CD4-positive, alpha-beta memory T cell (primary cell): ENCODE data around the gene CEACAM5. TPM values are rescaled to one million over a fixed set of nuclear protein-coding genes. Genes with fewer than 3 reads are reported as not detected.
"Not testable (repeated sequence)": the region's sequence is repeated elsewhere in the genome, so short reads cannot be mapped to it uniquely, and the experiment has no call there.

ENCODE experiments used
- CTCF ChIA-PET: fragments of 350-600 bp; sonication (Branson Sonifier 250); formaldehyde crosslinking; loops from one replicate; lab custom pipeline; 2021; ENCODE audit warnings: inconsistent platforms; ENCODE audit not compliant: partially characterized antibody; lab: Charles Lee
- POLR2A ChIA-PET: fragments of 350-600 bp; sonication (Branson Sonifier 250); formaldehyde crosslinking; loops from one replicate; lab custom pipeline; 2021; ENCODE audit not compliant: partially characterized antibody; lab: Charles Lee
- DNase-seq, 5 donors: peaks; one replicate each; pipeline versions ENCODE4 v3.0.0 to v3.0.0-alpha.2; 2020 to 2022; ENCODE audit warnings: mixed read lengths in 1 of 5
- H3K27ac ChIP-seq: one replicate; pipeline ENCODE4 v1.7.0; 2013; ENCODE audit warnings: low read depth, low read length
- H3K27me3 ChIP-seq: 2 replicates; pipeline ENCODE4 v1.7.0; 2013; ENCODE audit warnings: mild to moderate bottlenecking, low read length, moderate library complexity; ENCODE audit not compliant: insufficient read depth
- H3K36me3 ChIP-seq: 2 replicates; pipeline ENCODE4 v1.7.0; 2013; ENCODE audit warnings: mild to moderate bottlenecking, low read length, moderate library complexity; ENCODE audit not compliant: insufficient read depth
- H3K4me1 ChIP-seq: 2 replicates; pipeline ENCODE4 v1.7.0; 2013; ENCODE audit warnings: mild to moderate bottlenecking, low read length, moderate library complexity; ENCODE audit not compliant: insufficient read depth
- H3K4me3 ChIP-seq, 2 donors: one replicate each; pipeline ENCODE4 v1.7.0; 2013; ENCODE audit warnings: low read length in 2 of 2, mild to moderate bottlenecking in 1 of 2
- H3K9me3 ChIP-seq, 2 donors: one replicate each; pipeline ENCODE4 v1.7.0; 2013; ENCODE audit warnings: low read length in 2 of 2, control low read depth in 1 of 2; ENCODE audit not compliant: control insufficient read depth in 1 of 2
- H3K27ac Mint-ChIP-seq, 7 donors: one replicate each; pipeline ENCODE4 v1.8.0; 2020 to 2021; ENCODE audit warnings: mixed read lengths in 7 of 7, mild to moderate bottlenecking in 6 of 7, inconsistent platforms in 3 of 7, moderate library complexity in 3 of 7
- H3K27me3 Mint-ChIP-seq, 2 donors: one replicate each; pipeline ENCODE4 v1.8.0; 2020 to 2021; ENCODE audit warnings: mixed read lengths in 2 of 2
- H3K36me3 Mint-ChIP-seq, 2 donors: one replicate each; pipeline ENCODE4 v1.8.0; 2020 to 2021; ENCODE audit warnings: mixed read lengths in 2 of 2, inconsistent platforms in 1 of 2, mild to moderate bottlenecking in 1 of 2
- H3K4me1 Mint-ChIP-seq, 4 donors: one replicate each; pipeline ENCODE4 v1.8.0; 2020 to 2021; ENCODE audit warnings: mixed read lengths in 4 of 4, mild to moderate bottlenecking in 1 of 4
- H3K4me3 Mint-ChIP-seq, 8 donors: one replicate each; pipeline ENCODE4 v1.8.0; 2020 to 2021; ENCODE audit warnings: mixed read lengths in 8 of 8, mild to moderate bottlenecking in 7 of 8, moderate library complexity in 6 of 8, inconsistent platforms in 3 of 8
- H3K9me3 Mint-ChIP-seq, 8 donors: one replicate each; pipeline ENCODE4 v1.8.0; 2020 to 2021; ENCODE audit warnings: mixed read lengths in 8 of 8, mild to moderate bottlenecking in 5 of 8, inconsistent platforms in 3 of 8, moderate library complexity in 1 of 8
- intact Hi-C: fragments of 100-400 bp; cut with micrococcal nuclease; formaldehyde crosslinking; loops from one replicate; pipeline ENCODE4 v1.15.1; 2023
- polyA plus RNA-seq, 2 donors: library from polyadenylated mRNA; unstranded; fragments of 300-500 nt; fragmentation: Illumina TruSeq; gene quantifications; one replicate each; pipeline ENCODE4 v1.2.3, GENCODE V29; 2021
- total RNA-seq, 2 experiments: library from RNA; stranded (reverse); gene quantifications; one replicate each; pipeline ENCODE4 v1.2.3, GENCODE V29; 2021

The CEACAM5 gene
- total and polyA plus RNA-seq, 4 experiments from 2014 or later = not detected

DNA sequence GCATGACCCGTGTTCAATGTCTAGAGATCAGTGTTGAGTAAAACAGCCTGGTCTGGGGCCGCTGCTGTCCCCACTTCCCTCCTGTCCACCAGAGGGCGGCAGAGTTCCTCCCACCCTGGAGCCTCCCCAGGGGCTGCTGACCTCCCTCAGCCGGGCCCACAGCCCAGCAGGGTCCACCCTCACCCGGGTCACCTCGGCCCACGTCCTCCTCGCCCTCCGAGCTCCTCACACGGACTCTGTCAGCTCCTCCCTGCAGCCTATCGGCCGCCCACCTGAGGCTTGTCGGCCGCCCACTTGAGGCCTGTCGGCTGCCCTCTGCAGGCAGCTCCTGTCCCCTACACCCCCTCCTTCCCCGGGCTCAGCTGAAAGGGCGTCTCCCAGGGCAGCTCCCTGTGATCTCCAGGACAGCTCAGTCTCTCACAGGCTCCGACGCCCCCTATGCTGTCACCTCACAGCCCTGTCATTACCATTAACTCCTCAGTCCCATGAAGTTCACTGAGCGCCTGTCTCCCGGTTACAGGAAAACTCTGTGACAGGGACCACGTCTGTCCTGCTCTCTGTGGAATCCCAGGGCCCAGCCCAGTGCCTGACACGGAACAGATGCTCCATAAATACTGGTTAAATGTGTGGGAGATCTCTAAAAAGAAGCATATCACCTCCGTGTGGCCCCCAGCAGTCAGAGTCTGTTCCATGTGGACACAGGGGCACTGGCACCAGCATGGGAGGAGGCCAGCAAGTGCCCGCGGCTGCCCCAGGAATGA is 1.5 kb upstream of the CEACAM5 start:
- Histone ChIP-seq H3K27me3 (peaks cover 5% of the 10 kb centered on the region), H3K4me1 (no peaks in the 10 kb centered on the region), H3K4me3 (peak overlapping the region; percentile 29 to 45), H3K9me3 (no peaks in the 10 kb centered on the region), H3K27ac (no peak overlapping the region), H3K36me3 (no peaks in the 10 kb centered on the region)
- Mint-ChIP-seq H3K9me3 (peaks cover 0 to 2% (median 0%) of the 10 kb centered on the region in 8 donors), H3K36me3 (no peaks in the 10 kb centered on the region), H3K27me3 (peaks cover 17 to 31% of the 10 kb centered on the region in 2 donors), H3K4me3 (peak overlapping the region; percentile 63 to 85 (median 78)), H3K4me1 (peaks cover 3 to 6% (median 6%) of the 10 kb centered on the region in 4 donors), H3K27ac (no peak overlapping the region)
- intact Hi-C loops = loop anchor here (1.0 kb wide), 2 partner anchors 39 to 78 kb away; no protein-coding TSS in a partner anchor
- POLR2A ChIA-PET = no interaction called here
- CTCF ChIA-PET = interaction anchor here (0.6 to 2.5 kb wide), 29 partner anchors 9 to 258 kb away, joined by 3 to 11 read pairs (median 4); partner anchors contain the start of gene CEACAM7
- DNase-seq = peak; percentile 68 to 80 (median 74)

DNA sequence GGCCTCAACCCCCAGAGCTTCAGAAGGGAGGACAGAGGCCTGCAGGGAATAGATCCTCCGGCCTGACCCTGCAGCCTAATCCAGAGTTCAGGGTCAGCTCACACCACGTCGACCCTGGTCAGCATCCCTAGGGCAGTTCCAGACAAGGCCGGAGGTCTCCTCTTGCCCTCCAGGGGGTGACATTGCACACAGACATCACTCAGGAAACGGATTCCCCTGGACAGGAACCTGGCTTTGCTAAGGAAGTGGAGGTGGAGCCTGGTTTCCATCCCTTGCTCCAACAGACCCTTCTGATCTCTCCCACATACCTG is 969 bp upstream of the CEACAM5 start:
- Mint-ChIP-seq H3K9me3 (peaks cover 0 to 2% (median 0%) of the 10 kb centered on the region in 8 donors), H3K27ac (no peak overlapping the region), H3K27me3 (peaks cover 17 to 32% of the 10 kb centered on the region in 2 donors), H3K36me3 (no peaks in the 10 kb centered on the region), H3K4me3 (no peak overlapping the region), H3K4me1 (peaks cover 3 to 6% (median 6%) of the 10 kb centered on the region in 4 donors)
- no peaks in the 10 kb centered on the region for H3K36me3 ChIP-seq
- no peak overlapping the region for H3K27ac ChIP-seq
- H3K4me3 ChIP-seq = no peak overlapping the region
- peaks cover 5% of the 10 kb centered on the region for H3K27me3 ChIP-seq
- DNase-seq = no peak
- POLR2A ChIA-PET = no interaction called here
- H3K9me3 ChIP-seq = no peaks in the 10 kb centered on the region
- intact Hi-C loops = loop anchor here (1.0 kb wide), 2 partner anchors 39 to 78 kb away; no protein-coding TSS in a partner anchor
- CTCF ChIA-PET = interaction anchor here (0.6 to 2.5 kb wide), 26 partner anchors 9 to 258 kb away, joined by 3 to 11 read pairs (median 4); partner anchors contain the start of gene CEACAM7
- no peaks in the 10 kb centered on the region for H3K4me1 ChIP-seq

DNA sequence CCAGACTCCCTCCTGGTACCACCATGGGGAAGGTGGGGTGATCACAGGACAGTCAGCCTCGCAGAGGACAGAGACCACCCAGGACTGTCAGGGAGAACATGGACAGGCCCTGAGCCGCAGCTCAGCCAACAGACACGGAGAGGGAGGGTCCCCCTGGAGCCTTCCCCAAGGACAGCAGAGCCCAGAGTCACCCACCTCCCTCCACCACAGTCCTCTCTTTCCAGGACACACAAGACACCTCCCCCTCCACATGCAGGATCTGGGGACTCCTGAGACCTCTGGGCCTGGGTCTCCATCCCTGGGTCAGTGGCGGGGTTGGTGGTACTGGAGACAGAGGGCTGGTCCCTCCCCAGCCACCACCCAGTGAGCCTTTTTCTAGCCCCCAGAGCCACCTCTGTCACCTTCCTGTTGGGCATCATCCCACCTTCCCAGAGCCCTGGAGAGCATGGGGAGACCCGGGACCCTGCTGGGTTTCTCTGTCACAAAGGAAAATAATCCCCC is 505 bp upstream of the CEACAM5 start:
- ChIA-PET CTCF (interaction anchor here (1.1 to 2.5 kb wide), 6 partner anchors 10 to 84 kb away, joined by 4 to 8 read pairs (median 6); partner anchors contain the start of gene CEACAM7), POLR2A (no interaction called here)
- Mint-ChIP-seq H3K9me3 (peaks cover 0 to 2% (median 0%) of the 10 kb centered on the region in 8 donors), H3K27me3 (peaks cover 17 to 36% of the 10 kb centered on the region in 2 donors), H3K4me1 (peaks cover 3 to 6% (median 6%) of the 10 kb centered on the region in 4 donors), H3K36me3 (no peaks in the 10 kb centered on the region), H3K4me3 (no peak overlapping the region), H3K27ac (no peak overlapping the region)
- H3K36me3 ChIP-seq = no peaks in the 10 kb centered on the region
- no peak overlapping the region for H3K27ac ChIP-seq
- intact Hi-C loops = loop anchor here (1.0 kb wide), 2 partner anchors 38 to 77 kb away; no protein-coding TSS in a partner anchor
- H3K4me1 ChIP-seq = no peaks in the 10 kb centered on the region
- H3K9me3 ChIP-seq = no peaks in the 10 kb centered on the region
- H3K4me3 ChIP-seq = no peak overlapping the region
- no peak for DNase-seq
- H3K27me3 ChIP-seq = peaks cover 5% of the 10 kb centered on the region

DNA sequence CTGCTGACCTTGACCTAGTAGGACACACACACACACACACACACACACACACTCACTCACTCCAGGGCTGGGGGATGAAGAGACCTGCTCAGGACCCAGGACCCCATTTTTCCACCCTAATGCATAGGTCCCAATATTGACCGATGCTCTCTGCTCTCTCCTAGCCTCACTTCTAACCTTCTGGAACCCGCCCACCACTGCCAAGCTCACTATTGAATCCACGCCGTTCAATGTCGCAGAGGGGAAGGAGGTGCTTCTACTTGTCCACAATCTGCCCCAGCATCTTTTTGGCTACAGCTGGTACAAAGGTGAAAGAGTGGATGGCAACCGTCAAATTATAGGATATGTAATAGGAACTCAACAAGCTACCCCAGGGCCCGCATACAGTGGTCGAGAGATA is 1.1 kb downstream of the CEACAM5 start:
- CTCF ChIA-PET, H3K4me1 Mint-ChIP-seq, H3K36me3 Mint-ChIP-seq, H3K4me3 Mint-ChIP-seq, H3K27ac Mint-ChIP-seq, intact Hi-C loops, POLR2A ChIA-PET, H3K9me3 ChIP-seq, H3K27me3 ChIP-seq, DNase-seq, H3K4me1 ChIP-seq, H3K4me3 ChIP-seq, H3K36me3 ChIP-seq, H3K27ac ChIP-seq, H3K9me3 Mint-ChIP-seq: not testable (repeated sequence)
- H3K27me3 Mint-ChIP-seq = peaks cover 24 to 38% of the 10 kb centered on the region in 2 donors

DNA sequence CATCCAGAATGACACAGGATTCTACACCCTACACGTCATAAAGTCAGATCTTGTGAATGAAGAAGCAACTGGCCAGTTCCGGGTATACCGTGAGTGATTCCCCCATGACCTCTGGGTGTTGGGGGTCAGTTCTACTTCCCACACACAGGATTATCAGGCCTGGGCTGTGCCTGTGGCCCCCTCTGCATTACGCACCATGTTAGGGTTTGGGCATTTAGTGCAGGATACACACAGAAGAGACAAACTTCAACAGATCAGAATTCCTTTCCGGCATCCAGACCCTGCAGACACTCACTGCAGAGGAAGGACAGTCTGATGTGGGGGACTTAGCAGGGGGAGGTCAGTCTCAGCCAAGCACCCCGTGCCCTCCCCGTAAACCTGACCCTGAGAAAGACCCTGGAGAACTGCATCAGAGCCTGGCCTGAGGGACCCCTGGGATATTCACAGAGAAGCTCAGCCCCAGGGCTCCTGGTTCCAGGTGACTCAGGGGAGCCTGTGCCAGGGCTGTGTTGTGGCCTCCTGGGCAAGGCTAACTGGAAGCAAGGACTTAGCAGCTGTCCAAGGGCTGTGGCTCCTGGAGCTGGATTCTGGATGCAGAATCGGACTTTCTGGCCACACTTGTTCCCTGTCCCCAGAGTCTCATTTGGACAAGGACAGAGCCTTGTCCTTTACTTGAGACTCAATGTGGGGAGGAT is 1.7 kb downstream of the CEACAM5 start:
- no peak overlapping the region for H3K27ac Mint-ChIP-seq
- ChIA-PET CTCF (interaction anchor here (1.0 kb wide), 1 partner anchor 76 kb away, joined by 3 read pairs; no protein-coding TSS in a partner anchor), POLR2A (no interaction called here)
- intact Hi-C loops = no loop called here
- Histone ChIP-seq H3K4me1 (no peaks in the 10 kb centered on the region), H3K4me3 (no peak overlapping the region), H3K36me3 (no peaks in the 10 kb centered on the region), H3K9me3 (no peaks in the 10 kb centered on the region), H3K27ac (no peak overlapping the region), H3K27me3 (peaks cover 5% of the 10 kb centered on the region)
- no peak overlapping the region for H3K4me3 Mint-ChIP-seq
- no peaks in the 10 kb centered on the region for H3K36me3 Mint-ChIP-seq
- H3K27me3 Mint-ChIP-seq = peaks cover 22 to 38% of the 10 kb centered on the region in 2 donors
- no peak for DNase-seq
- peaks cover 0 to 2% (median 0%) of the 10 kb centered on the region in 8 donors for H3K9me3 Mint-ChIP-seq
- H3K4me1 Mint-ChIP-seq = peaks cover 3 to 6% (median 6%) of the 10 kb centered on the region in 4 donors

DNA sequence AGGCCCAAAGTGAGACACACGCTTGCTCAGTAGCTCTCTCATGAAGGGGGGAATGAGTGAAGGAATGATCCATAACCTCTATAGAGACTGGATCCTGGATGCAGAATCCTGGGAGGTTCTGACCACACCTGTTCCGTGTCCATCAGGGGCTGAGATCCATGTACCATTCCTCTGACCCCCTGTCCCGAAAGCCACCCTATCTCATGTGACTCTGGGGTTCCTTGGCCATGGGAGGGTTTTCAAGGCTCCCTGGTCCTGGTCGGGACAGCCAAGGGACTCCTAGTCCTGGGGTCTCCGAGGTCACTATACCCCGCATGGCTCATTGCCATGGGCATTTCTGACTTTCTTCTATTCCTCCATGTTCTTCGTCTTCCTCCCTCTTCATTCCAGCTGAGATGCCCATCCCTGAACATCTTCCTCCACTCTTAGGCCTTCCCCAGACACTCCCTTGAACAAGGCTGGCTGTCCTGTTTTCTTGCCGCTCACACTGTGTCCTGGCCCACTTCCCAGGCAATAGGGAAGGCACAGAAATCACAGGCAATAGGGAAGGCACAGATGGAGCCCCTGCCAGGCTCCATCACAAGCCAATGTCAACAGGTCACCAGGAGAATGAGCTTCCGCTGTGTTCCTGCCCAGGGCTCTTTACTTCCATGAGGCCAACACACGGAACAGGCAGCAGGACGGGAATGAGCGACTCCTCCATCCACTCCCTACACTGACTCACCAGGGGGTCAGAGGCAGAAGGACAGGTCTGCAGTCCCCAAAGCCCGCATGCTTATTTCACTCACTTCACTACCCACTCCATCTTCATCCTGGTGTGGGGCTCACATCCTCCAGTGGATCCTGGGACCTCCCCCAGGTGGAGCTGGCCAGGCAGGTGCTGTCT is 3.2 kb downstream of the CEACAM5 start:
- no peak overlapping the region for H3K27ac ChIP-seq
- H3K36me3 ChIP-seq = no peaks in the 10 kb centered on the region
- intact Hi-C loops = no loop called here
- peaks cover 2 to 6% (median 5%) of the 10 kb centered on the region in 4 donors for H3K4me1 Mint-ChIP-seq
- no peak overlapping the region for H3K27ac Mint-ChIP-seq
- H3K27me3 Mint-ChIP-seq = peaks cover 21 to 38% of the 10 kb centered on the region in 2 donors
- ChIA-PET POLR2A (no interaction called here), CTCF (no interaction called here)
- H3K9me3 ChIP-seq = no peaks in the 10 kb centered on the region
- no peaks in the 10 kb centered on the region for H3K36me3 Mint-ChIP-seq
- peaks cover 0 to 2% (median 0%) of the 10 kb centered on the region in 8 donors for H3K9me3 Mint-ChIP-seq
- no peak for DNase-seq
- no peak overlapping the region for H3K4me3 Mint-ChIP-seq
- H3K27me3 ChIP-seq = no peaks in the 10 kb centered on the region
- H3K4me1 ChIP-seq = no peaks in the 10 kb centered on the region
- H3K4me3 ChIP-seq = no peak overlapping the region
